ENCODE data around the gene PRKG1. TPM values are rescaled to one million over a fixed set of nuclear protein-coding genes. Genes with fewer than 3 reads are reported as not detected.

The PRKG1 gene
- total and polyA plus RNA-seq, 2 of the 4 experiments (the other 2 are of a cell fraction), result 3.5 to 18.3 TPM

- no TSS peak for BruUV-seq (replicated peaks)
- no peak overlapping the region for H3K56ac ChIP-seq (ENCODE audit: extremely low read depth, insufficient read depth, low read length)
- ATAC-seq (ENCODE audit: low read depth), result no peak
- H3K27ac ChIP-seq (ENCODE audit: insufficient read depth, low read length), result no peak overlapping the region
- H4K8ac ChIP-seq (ENCODE audit: low read depth in 2 of 2, low read length in 2 of 2), result no peak overlapping the region
- H2BK120ac ChIP-seq (ENCODE audit: low read depth, low read length), result no peak overlapping the region
- no peaks in the 10 kb centered on the region for H3K9me1 ChIP-seq (ENCODE audit: insufficient read depth, low read length)
- no peak overlapping the region for H3K18ac ChIP-seq (ENCODE audit: low read depth, low read length)
- no peak overlapping the region for H3K4me2 ChIP-seq (ENCODE audit: low read depth, low read length)
- intact Hi-C loops (cut with micrococcal nuclease), result no loop called here
- H4K91ac ChIP-seq (ENCODE audit: insufficient read depth, low read depth, low read length), result no peak overlapping the region
- H2BK20ac ChIP-seq (ENCODE audit: low read depth, low read length), result no peak overlapping the region
- no peak overlapping the region for H3K9ac ChIP-seq (ENCODE audit: low read depth, low read length)
- H3K9me3 ChIP-seq (ENCODE audit: control insufficient read depth, insufficient read depth, low read length), result no peaks in the 10 kb centered on the region
- dilution Hi-C loops (cut with HindIII; ENCODE audit: low sequenced_read_pairs, unreplicated experiment), result no loop called here
- H4K20me1 ChIP-seq (ENCODE audit: insufficient read depth, low read length), result no peaks in the 10 kb centered on the region
- H3K36me3 ChIP-seq (ENCODE audit: control insufficient read depth, insufficient read depth, low read length), result no peaks in the 10 kb centered on the region
- no peaks in the 10 kb centered on the region for H3K27me3 ChIP-seq (ENCODE audit: control insufficient read depth, insufficient read depth, low read length)
- H3K23ac ChIP-seq (ENCODE audit: low read depth, low read length), result no peak overlapping the region
- no peak overlapping the region for H3K14ac ChIP-seq (replicated peaks; ENCODE audit: low read depth, low read length)
- H3K79me1 ChIP-seq (ENCODE audit: low read depth in 1 of 2, low read length in 2 of 2), result no peaks in the 10 kb centered on the region
- H3K4me1 ChIP-seq (ENCODE audit: control insufficient read depth, insufficient read depth, low read length), result peaks cover 1% of the 10 kb centered on the region
- no peak overlapping the region for H2BK5ac ChIP-seq (ENCODE audit: low read depth, low read length, poor library complexity, severe bottlenecking)
- no CpG with 5 or more reads among the region's 4 CpGs for WGBS, 2 experiments (ENCODE audit: extremely low coverage in 2 of 2, insufficient read length in 1 of 2)
- H3K4me3 ChIP-seq (ENCODE audit: insufficient read depth, low read depth, low read length), result no peak overlapping the region
- ChIA-PET POLR2A (ENCODE audit: unreplicated experiment) (no interaction called here), CTCF (no interaction called here)
- H2BK15ac ChIP-seq (ENCODE audit: low read depth, low read length), result no peak overlapping the region
- H2AK5ac ChIP-seq (ENCODE audit: low read depth, low read length), result no peak overlapping the region
- no peak overlapping the region for H2AFZ ChIP-seq (replicated peaks; ENCODE audit: low read length, poor library complexity)
- no peak overlapping the region for H4K5ac ChIP-seq (ENCODE audit: low read depth, low read length)
- in situ Hi-C loops (cut with MboI; ENCODE audit: low sequenced_read_pairs), result no loop called here
- no peak overlapping the region for H3K4ac ChIP-seq (ENCODE audit: low read depth, low read length)
- H2AK9ac ChIP-seq (replicated peaks; ENCODE audit: low read depth, low read length, poor library complexity), result no peak overlapping the region
- TF ChIP-seq ELK1 (IDR thresholded peaks at IDR 0.05; ENCODE audit: borderline replicate concordance, low read depth, low read length) (no peak), MAZ (IDR thresholded peaks at IDR 0.05; ENCODE audit: borderline replicate concordance, low read depth, low read length) (no peak), CTCF (conservative IDR thresholded peaks at IDR 0.05; ENCODE audit: low read depth, low read length) (no peak), RCOR1 (IDR thresholded peaks at IDR 0.05; ENCODE audit: insufficient replicate concordance, low read length) (no peak)
- no peak for DNase-seq
Observed at GRCh38 chr10:52221923-52222322, 1147.6 kb downstream of the PRKG1 start.
